ENCODE results near the gene DIPK2A.

DIPK2A gene, protein sequence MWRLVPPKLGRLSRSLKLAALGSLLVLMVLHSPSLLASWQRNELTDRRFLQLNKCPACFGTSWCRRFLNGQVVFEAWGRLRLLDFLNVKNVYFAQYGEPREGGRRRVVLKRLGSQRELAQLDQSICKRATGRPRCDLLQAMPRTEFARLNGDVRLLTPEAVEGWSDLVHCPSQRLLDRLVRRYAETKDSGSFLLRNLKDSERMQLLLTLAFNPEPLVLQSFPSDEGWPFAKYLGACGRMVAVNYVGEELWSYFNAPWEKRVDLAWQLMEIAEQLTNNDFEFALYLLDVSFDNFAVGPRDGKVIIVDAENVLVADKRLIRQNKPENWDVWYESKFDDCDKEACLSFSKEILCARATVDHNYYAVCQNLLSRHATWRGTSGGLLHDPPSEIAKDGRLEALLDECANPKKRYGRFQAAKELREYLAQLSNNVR

DNA sequence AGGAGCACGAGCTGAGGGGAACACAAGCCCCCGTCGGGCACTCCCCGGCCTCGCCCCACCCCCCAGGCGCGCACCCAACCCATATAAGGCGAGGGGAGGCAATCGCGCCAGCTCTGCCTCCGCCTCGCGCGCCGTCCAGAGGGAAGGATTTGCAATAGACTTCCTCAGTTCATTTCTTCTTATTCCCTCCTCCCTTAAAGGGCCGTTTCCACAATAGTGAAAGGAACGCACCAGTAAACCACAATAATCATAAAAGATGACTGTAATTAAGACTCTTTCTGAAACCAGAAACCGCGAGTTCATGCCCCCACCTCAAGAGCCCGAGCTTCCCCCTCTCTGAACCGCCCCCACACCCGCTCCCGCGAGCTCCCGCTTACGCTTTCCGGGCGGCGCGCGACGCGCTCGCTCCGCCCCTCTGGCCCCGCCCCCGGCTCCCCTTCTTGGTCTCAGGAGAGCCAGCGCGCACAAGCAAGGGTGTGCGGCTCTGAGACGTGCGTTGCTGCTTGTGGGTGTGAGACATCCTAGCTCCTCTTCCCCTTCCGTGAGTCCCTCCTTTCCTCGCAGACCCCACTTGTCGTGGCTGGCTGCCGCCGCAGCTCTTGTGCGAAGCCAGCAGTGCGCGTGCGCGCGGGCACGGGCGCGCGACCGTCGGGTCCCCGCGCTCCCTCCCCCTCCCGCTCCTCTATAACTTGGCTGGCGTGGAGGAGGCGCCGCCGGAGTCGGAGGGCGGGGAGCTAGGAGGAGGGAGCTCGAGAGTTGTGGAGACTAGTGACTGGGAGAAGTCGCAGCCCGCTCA is at the start of gene DIPK2A:
Gene DIPK2A, plus strand, starts transcription at position 465 of the 796 bp plus-strand sequence. CDS start 510 bp downstream, outside the sequence.
- TF ChIP-seq ZFX (IDR thresholded peaks at IDR 0.05): no peak
- TF ChIP-seq, protein P1, sequence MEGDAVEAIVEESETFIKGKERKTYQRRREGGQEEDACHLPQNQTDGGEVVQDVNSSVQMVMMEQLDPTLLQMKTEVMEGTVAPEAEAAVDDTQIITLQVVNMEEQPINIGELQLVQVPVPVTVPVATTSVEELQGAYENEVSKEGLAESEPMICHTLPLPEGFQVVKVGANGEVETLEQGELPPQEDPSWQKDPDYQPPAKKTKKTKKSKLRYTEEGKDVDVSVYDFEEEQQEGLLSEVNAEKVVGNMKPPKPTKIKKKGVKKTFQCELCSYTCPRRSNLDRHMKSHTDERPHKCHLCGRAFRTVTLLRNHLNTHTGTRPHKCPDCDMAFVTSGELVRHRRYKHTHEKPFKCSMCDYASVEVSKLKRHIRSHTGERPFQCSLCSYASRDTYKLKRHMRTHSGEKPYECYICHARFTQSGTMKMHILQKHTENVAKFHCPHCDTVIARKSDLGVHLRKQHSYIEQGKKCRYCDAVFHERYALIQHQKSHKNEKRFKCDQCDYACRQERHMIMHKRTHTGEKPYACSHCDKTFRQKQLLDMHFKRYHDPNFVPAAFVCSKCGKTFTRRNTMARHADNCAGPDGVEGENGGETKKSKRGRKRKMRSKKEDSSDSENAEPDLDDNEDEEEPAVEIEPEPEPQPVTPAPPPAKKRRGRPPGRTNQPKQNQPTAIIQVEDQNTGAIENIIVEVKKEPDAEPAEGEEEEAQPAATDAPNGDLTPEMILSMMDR (conservative IDR thresholded peaks at IDR 0.05): no peak
- peak within 1 kb of the TSS; percentile 79 for H3K27ac ChIP-seq

DNA sequence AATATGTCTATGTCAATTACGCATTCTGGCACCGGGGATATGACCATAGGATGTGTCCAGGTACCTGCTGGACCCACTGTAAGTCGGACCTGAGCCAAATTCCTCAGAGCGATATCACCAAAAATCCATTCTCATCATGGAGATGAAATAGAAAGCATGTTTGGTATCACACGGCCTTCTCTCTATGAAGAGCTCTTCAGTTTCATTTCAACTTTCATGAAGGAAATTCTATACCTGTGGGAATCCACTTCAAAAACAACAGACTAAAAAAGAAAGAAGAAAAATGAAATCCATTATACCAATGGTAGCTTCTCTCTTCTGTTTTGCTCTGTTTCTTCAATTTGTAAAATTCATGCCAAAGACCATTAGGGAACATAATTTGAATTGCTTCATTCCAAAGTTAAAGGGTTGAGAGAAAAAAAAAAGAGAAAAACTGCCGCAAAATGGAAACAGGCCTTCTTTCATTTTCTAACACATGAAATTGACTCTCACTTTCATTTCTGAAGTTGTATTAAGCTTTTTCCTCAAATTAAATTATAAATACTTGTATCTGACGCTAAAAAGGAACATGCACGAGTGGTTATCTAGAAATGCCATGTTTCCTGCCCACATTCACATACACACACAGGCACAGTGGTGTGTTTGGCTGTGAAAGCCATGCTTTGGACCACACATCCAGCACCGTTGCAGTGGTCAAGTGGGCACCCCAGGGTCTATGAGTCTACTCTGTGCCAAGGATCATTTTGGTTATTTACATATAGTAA is 46.9 kb upstream of the DIPK2A start:
- H3K27ac ChIP-seq: no peak overlapping the region
- no peak for TF ChIP-seq ZFX (IDR thresholded peaks at IDR 0.05)
- TF ChIP-seq, protein P1 (conservative IDR thresholded peaks at IDR 0.05): no peak

DNA sequence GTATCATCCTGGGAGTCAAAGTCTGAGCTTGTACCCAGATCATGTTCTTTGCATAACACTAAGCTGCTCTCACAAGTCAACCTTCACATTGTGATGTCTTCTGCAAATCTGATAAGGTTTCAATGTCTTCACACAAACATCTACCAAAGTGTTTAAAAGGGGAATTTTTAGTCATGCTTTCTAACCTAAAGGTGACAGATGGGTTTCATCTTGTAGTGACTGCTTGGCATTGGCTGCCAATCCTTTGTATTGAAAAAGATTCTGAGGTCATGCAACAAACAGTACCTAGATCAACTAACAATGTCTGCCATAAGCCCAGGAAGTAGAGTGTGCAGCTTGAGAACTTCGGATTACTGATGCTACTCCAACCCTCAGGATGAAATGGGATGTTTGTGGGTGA is 43.6 kb upstream of the DIPK2A start:
- TF ChIP-seq, protein P1 (conservative IDR thresholded peaks at IDR 0.05): no peak
- no peak for TF ChIP-seq ZFX (IDR thresholded peaks at IDR 0.05)
- H3K27ac ChIP-seq: no peak overlapping the region

DNA sequence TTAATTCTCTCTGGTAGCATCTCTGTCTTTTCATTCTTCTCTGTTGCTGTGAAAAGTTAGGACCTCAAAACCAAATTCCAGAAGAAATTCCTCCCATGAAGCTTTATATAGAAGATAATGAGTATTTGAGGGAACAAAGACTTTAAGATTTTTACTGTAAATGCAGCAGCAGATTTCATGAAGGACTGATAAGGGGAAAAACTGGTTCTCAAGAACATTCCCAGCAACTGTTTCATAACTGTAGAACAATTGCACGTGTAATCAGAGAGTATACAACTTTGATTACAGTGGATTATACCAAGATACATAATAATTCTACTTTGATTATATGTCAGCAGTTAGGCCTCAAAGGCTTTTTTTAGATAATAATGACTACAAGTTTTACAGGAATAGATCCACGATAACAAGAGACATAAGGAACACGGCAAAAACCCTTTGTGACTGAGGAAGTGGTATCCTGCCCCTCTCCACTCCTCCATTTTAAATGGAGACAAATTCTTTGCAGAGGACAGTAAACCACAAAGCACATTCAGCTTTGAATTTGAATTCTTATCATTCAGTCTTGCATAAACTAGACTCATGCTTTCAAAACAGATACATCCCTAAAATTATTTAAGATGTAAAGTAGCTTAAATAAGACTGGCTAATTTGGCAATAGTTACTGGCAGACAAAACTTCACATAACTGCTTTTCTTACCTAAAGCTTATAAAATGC is 42.9 kb upstream of the DIPK2A start:
- no peak for TF ChIP-seq ZFX (IDR thresholded peaks at IDR 0.05)
- TF ChIP-seq, protein P1 (conservative IDR thresholded peaks at IDR 0.05): no peak

DNA sequence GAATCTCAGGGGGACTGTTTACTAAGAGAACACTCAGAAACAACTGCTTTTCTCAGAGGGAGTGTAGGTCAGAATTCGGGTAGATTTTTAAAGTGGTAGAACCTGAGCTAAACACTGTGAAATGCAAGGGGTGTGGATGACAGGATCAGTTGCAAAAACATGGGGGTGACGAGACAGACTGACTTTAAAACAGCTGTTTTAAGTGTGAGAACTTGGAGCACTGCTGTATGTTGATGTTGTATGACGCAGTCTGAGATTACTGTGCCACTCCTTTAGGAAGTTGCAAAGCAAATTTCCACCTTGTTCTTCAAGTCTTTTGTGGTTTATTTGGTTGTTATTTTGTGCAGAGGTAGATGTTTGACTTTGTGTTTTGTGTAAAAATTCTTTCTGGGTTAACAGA is 36.8 kb upstream of the DIPK2A start:
- no peak overlapping the region for H3K27ac ChIP-seq
- TF ChIP-seq ZFX (IDR thresholded peaks at IDR 0.05): no peak
- TF ChIP-seq, protein P1 (conservative IDR thresholded peaks at IDR 0.05): no peak

More for the DNA sequence above, 42.9 kb upstream of the DIPK2A start:
- H3K27ac ChIP-seq: no peak overlapping the region

DNA sequence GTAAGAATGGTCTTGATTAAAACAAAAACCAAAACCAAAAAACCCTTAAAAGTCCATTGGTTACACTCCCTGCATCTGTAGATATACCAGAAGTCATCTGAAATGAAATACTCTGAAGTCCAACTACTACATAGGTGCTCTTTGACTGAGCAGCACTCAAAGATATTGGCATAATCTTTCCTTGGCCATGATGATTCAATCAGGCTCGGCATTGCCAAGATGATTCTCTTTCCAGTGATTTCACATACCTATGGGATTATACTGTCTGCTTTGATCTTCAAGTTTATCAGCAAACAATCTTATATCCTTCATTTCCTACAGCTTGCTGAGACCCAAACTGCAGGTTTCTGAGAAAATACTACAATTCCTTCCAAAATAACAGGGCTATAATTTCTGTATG is 35.9 kb upstream of the DIPK2A start:
- H3K27ac ChIP-seq: no peak overlapping the region
- TF ChIP-seq ZFX (IDR thresholded peaks at IDR 0.05): no peak
- TF ChIP-seq, protein P1 (conservative IDR thresholded peaks at IDR 0.05): no peak
